ENCODE data around the gene MCEMP1. TPM values are rescaled to one million over a fixed set of nuclear protein-coding genes. Genes with fewer than 3 reads are reported as not detected.

The MCEMP1 gene
- total RNA-seq, 1 experiment from 2014 or later: not detected

DNA sequence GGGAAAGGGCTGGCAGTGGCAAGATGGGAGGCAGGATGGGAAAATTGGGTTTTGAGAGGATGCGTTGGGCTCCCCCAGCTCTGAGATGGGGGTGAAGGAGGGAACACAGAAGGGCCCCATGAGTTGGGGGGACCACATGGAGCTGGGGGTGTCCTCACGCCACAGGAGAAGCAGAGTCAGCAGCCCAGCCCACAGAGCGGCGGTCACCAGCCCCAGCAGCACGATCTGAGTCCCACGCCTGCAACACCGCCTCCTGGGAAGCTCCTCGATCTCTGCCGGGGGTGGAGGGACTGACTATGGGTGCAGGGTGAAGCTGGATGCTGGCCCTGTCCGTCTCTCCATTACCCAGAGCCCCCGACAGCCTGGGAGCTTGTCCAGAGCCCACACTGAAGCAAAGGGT, 21.7 kb downstream of the MCEMP1 start:
- H3K9me3 ChIP-seq (ENCODE audit: control insufficient read depth, insufficient read depth, low read depth, low read length): no peaks in the 10 kb centered on the region
- no peak overlapping the region for H3K4me3 ChIP-seq (ENCODE audit: low read depth in 2 of 2, low read length in 2 of 2)
- no peak for TF ChIP-seq TCF7L2 (IDR thresholded peaks at IDR 0.05; ENCODE audit: low read depth, low read length)
- H3K27ac ChIP-seq (ENCODE audit: low read length): no peak overlapping the region
- ChIA-PET POLR2A (no interaction called here), CTCF (interaction anchor here (0.6 kb wide), 1 partner anchor 69 kb away, joined by 10 read pairs; the partner anchor contains the start of genes PET100 and XAB2)
- BruUV-seq (replicated peaks): no TSS peak
- intact Hi-C loops (cut with micrococcal nuclease; ENCODE audit: unreplicated experiment) (no loop called here), in situ Hi-C loops (cut with HindIII; ENCODE audit: low pct_unique_long_range_greater_than_20kb, low sequenced_read_pairs) (no loop called here)
- DNase-seq (ENCODE audit: low read depth, low spot score) (no peak), ATAC-seq (no peak)
- no peaks in the 10 kb centered on the region for H3K4me1 ChIP-seq (ENCODE audit: control insufficient read depth, insufficient read depth, low read length)
- peaks cover 2% of the 10 kb centered on the region; the same call in 1 of the 2 replicates for H3K27me3 ChIP-seq (ENCODE audit: control insufficient read depth, insufficient read depth, low read length)
- H3K36me3 ChIP-seq (ENCODE audit: control insufficient read depth, insufficient read depth, low read length): no peaks in the 10 kb centered on the region

DNA sequence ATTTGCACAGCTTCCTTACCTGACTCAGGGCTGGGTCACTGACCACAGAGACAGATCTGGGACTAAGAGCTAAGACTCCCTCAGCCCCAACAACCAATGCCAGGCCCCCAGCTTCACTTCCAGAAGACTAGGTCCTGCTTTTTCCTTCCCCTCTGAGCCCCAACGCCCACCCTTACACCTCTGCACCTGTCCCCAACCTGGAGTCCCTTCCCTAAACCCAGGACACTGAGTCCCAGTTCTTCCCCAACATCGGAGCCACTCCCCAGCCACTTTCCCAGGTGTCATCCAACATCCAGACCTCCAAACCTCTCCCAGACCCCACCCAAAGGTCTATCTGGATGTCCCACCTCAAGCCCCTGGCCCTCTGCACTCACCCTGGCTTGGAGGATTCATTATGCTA, 22.1 kb downstream of the MCEMP1 start:
- H3K27ac ChIP-seq (ENCODE audit: low read length): no peak overlapping the region
- TF ChIP-seq POLR2AphosphoS5 (IDR thresholded peaks at IDR 0.05; ENCODE audit: low read depth, low read length) (no peak), SIN3A (IDR thresholded peaks at IDR 0.05; ENCODE audit: borderline replicate concordance, insufficient read depth, low read depth, low read length) (no peak), TCF7L2 (IDR thresholded peaks at IDR 0.05; ENCODE audit: low read depth, low read length) (no peak), REST (IDR thresholded peaks at IDR 0.05; ENCODE audit: insufficient read depth in 1 of 2, low read depth in 2 of 2, low read length in 1 of 2) (no peak)
- TF ChIP-seq, protein P1, sequence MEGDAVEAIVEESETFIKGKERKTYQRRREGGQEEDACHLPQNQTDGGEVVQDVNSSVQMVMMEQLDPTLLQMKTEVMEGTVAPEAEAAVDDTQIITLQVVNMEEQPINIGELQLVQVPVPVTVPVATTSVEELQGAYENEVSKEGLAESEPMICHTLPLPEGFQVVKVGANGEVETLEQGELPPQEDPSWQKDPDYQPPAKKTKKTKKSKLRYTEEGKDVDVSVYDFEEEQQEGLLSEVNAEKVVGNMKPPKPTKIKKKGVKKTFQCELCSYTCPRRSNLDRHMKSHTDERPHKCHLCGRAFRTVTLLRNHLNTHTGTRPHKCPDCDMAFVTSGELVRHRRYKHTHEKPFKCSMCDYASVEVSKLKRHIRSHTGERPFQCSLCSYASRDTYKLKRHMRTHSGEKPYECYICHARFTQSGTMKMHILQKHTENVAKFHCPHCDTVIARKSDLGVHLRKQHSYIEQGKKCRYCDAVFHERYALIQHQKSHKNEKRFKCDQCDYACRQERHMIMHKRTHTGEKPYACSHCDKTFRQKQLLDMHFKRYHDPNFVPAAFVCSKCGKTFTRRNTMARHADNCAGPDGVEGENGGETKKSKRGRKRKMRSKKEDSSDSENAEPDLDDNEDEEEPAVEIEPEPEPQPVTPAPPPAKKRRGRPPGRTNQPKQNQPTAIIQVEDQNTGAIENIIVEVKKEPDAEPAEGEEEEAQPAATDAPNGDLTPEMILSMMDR (IDR thresholded peaks at IDR 0.05): no peak
- in situ Hi-C loops (cut with HindIII; ENCODE audit: low pct_unique_long_range_greater_than_20kb, low sequenced_read_pairs): no loop called here
- H3K4me3 ChIP-seq (ENCODE audit: low read depth in 2 of 2, low read length in 2 of 2): no peak overlapping the region
- ChIA-PET POLR2A (no interaction called here), CTCF (interaction anchor here (0.6 kb wide), 1 partner anchor 70 kb away, joined by 10 read pairs; the partner anchor contains the start of genes PET100 and XAB2)
- no TSS peak for BruUV-seq (replicated peaks)
- H3K27me3 ChIP-seq (ENCODE audit: control insufficient read depth, insufficient read depth, low read length): peaks cover 2% of the 10 kb centered on the region; the same call in 1 of the 2 replicates
- H3K9me3 ChIP-seq (ENCODE audit: control insufficient read depth, insufficient read depth, low read depth, low read length): no peaks in the 10 kb centered on the region
- intact Hi-C loops (cut with micrococcal nuclease; ENCODE audit: unreplicated experiment): no loop called here
- DNase-seq (ENCODE audit: low read depth, low spot score) (no peak), ATAC-seq (no peak)
- no peaks in the 10 kb centered on the region for H3K4me1 ChIP-seq (ENCODE audit: control insufficient read depth, insufficient read depth, low read length)
- no peaks in the 10 kb centered on the region for H3K36me3 ChIP-seq (ENCODE audit: control insufficient read depth, insufficient read depth, low read length)

GRCh38 chr19:7699417-7700401, 22.8 kb downstream of the MCEMP1 start:
- peaks cover 2% of the 10 kb centered on the region; the same call in 1 of the 2 replicates for H3K27me3 ChIP-seq (ENCODE audit: control insufficient read depth, insufficient read depth, low read length)
- no peaks in the 10 kb centered on the region for H3K9me3 ChIP-seq (ENCODE audit: control insufficient read depth, insufficient read depth, low read depth, low read length)
- intact Hi-C loops (cut with micrococcal nuclease; ENCODE audit: unreplicated experiment) (no loop called here), in situ Hi-C loops (cut with HindIII; ENCODE audit: low pct_unique_long_range_greater_than_20kb, low sequenced_read_pairs) (no loop called here)
- CTCF ChIA-PET: no interaction called here
- H3K4me3 ChIP-seq (ENCODE audit: low read depth in 2 of 2, low read length in 2 of 2): no peak overlapping the region
- no peaks in the 10 kb centered on the region for H3K4me1 ChIP-seq (ENCODE audit: control insufficient read depth, insufficient read depth, low read length)
- no peaks in the 10 kb centered on the region for H3K36me3 ChIP-seq (ENCODE audit: control insufficient read depth, insufficient read depth, low read length)
- ATAC-seq: no peak
- no peak overlapping the region for H3K27ac ChIP-seq (ENCODE audit: low read length)
- no peak for DNase-seq (ENCODE audit: low read depth, low spot score)
- BruUV-seq (replicated peaks): no TSS peak
- TF ChIP-seq, protein P1 (IDR thresholded peaks at IDR 0.05): no peak
- no peak for TF ChIP-seq POLR2AphosphoS5 (IDR thresholded peaks at IDR 0.05; ENCODE audit: low read depth, low read length)
- no peak for TF ChIP-seq TCF7L2 (IDR thresholded peaks at IDR 0.05; ENCODE audit: low read depth, low read length)
- TF ChIP-seq REST (IDR thresholded peaks at IDR 0.05; ENCODE audit: insufficient read depth in 1 of 2, low read depth in 2 of 2, low read length in 1 of 2): no peak
- no peak for TF ChIP-seq SIN3A (IDR thresholded peaks at IDR 0.05; ENCODE audit: borderline replicate concordance, insufficient read depth, low read depth, low read length)
- POLR2A ChIA-PET: no interaction called here
